OCI-M2 (cell line): ENCODE results near the gene LYST.

Experiments used
- DNase-seq: peaks from one replicate; lab custom pipeline; 2025; ENCODE audit not compliant: unreplicated experiment; lab: John Stamatoyannopoulos, UW

The LYST gene

DNA sequence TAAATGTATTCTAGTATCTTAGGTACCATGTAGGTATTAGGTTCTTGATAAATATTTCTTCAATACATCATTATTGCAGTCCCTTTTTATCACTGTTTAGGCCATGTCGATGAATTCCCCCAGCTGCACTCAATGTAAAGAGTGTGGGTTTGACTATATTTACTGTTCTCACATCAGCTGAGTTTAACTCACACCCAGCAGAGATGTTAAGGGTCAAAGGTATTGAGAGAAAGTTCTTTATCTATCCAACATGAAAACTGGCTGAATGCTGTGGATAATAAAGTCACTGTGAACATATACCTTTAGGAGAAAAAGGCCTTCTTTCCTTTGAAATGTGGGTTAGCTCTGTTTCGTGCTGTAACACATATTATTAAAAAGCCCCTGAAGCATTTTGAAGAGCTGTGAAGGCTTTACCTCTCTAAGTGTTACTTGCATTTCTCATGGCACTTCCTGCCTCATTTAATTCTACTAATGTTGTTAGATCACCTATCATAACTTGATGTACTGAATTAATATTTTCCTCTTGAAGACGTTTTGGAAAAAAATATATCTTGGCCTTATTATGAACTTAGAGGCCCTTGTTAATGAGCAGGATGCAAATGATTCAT is 19.1 kb upstream of the LYST start:
- DNase-seq: no peak

GRCh38 chr1:235883261-235883927 is 16.7 kb upstream of the LYST start:
- DNase-seq: no peak

GRCh38 chr1:235882816-235883215 is 16.1 kb upstream of the LYST start:
- DNase-seq: no peak

DNA sequence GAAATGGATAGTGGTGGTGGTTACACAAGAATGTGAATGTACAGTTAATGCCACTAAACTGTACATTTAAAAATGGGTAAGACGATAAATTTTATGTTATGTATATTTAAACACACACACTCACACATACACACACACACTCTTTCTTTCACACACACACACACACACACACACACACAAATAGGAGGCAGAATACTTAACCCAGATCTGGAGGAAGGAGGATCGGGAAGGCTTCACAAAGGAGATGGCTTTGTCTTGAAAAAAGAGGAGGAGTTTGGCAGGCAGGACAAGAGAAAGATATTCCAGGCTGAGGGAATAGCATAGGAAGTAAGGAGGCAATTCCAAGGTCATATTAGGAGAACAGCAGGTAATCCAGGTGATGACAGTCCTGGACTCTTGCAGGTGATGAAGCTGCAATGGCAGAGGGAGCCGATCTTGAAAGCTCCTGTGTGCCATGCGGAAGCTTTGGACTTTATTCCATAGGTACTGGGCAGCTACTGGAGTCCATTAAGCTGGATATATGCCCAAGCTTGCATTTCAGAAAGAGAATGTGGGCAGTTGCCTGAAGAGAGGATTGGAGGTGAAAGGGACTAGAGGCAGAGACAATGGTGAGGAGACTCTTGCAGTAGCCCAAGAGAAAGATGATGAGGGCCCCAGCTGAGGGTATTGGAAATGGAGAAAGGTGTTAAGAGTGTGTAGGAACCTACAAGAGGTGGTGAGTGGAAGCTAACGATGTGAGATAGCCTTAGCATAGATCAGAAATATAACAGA is 15.4 kb upstream of the LYST start:
- no peak for DNase-seq

DNA sequence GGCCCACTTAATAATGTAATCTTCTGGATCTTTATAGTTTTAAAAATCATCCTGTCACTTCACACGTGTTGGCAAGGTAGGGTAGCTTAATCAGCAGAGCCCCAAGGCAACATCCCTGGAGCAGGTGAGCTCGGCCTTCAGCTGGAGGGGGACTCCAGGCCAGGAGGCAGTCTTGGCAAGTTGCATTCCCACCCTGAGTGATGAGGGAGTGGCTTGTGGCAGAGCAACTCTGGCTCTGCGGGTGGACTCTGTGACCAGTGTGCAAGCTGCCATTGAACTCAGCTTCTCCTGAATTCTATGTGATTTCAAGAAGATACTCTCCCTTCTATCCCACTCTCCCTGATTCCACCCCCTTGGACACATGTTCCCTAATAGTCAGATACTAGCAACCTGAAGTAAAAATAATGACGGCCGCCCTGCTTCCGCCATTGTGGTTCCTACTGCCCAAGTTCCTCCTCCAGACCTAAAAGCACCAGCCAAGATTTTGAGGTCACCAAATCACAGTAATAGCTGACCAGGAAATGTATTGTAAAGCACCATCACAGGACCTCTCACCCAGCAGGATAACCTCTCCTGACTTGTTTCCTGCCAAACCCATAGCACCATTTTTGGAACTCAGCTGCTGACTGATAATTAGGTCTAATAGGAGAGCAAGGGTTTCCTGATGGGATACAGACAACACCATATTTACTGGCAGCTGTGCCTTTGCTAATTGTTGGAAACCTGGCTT is 11.5 kb upstream of the LYST start:
- no peak for DNase-seq

- DNase-seq: no peak
Measured at GRCh38 chr1:235876402-235876841, 9.7 kb upstream of the LYST start.

DNA sequence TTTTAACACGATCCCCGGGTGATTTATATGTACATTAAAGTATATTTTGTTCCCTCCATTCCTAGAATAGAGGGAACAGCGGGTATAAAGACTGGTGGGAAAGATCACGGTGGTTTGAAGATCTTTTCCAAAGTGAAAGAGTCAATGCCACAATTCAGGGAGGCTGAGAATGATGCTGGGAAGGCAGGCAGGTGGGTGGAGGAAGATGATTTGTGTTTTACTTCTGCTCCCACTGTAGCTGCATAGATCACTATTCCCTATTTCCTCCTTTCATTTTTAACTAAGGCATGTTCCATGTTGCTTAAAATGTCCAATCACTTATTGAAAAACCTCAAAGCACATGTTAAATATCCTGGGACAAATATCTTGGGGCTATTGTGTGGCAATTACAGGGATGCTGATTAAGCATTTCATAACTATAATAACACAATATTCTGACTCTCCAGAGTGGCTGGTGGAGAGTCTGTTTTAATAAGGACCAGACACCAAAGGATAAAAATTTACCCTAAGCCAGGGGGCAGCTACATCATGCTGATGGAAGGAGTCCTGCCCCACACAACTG is 8.4 kb upstream of the LYST start:
- DNase-seq: no peak

GRCh38 chr1:235874261-235874660 is 7.6 kb upstream of the LYST start:
- DNase-seq: no peak

DNA sequence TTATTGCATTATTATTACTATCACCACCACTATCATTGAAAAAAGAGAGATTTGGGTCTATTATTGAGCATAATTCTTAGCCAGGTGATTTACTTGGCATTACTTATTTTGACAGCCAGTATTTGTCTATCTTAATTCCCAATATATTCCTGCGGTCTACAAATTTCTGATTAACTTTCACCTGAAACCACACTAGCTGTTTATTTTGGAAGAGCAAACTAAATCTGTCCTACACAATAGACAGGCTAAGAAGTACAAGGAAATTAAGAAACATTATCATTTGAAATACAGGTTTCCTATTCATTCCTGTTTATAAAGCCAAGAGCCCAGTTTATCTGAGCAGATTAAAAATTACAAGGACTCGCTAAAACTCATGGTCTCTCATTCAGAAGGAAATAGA is 6.9 kb upstream of the LYST start:
- DNase-seq: no peak

DNA sequence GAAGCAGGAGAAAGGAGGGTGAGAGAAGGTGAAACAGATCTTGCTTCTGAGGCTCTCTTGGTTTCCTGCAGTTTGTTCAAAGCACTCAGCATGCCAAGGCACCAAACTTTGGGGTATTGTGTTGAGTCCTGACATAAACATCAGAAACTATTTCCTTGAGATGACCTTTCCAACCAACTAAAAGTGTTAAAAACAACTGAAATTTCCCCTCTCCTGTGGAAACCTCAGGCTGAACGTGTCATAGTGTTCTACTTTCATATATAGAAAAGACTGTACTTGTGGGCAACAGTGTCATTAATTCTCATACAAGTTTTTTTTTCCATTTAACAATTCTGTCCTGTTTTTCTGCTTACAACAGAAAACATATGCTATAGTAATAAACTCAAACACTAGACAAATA is 6.3 kb upstream of the LYST start:
- no peak for DNase-seq

DNA sequence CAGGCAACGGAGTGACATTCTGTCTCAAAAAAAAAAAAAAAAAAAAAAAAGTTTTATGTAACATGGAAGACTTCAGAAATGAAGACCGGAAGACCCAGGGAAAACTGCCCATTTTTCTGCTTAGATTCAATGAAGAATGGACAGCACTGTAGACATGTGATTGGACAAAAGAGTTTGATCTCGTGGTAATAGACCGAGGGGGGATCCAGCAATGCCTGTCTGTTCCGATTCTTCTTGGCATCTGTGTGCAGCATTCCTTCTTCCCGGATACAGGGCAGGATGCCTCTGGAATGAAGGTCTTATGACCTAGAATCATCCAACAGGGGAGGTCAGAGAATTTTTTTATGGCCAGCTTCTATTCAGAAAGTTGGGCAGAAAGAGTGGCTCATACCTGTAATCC is 5.6 kb upstream of the LYST start:
- DNase-seq: no peak

- no peak for DNase-seq
Measured at GRCh38 chr1:235867903-235868469, 1.3 kb upstream of the LYST start.

- DNase-seq: peak; percentile 49
Measured at GRCh38 chr1:235866913-235867845, 473 bp upstream of the LYST start.

DNA sequence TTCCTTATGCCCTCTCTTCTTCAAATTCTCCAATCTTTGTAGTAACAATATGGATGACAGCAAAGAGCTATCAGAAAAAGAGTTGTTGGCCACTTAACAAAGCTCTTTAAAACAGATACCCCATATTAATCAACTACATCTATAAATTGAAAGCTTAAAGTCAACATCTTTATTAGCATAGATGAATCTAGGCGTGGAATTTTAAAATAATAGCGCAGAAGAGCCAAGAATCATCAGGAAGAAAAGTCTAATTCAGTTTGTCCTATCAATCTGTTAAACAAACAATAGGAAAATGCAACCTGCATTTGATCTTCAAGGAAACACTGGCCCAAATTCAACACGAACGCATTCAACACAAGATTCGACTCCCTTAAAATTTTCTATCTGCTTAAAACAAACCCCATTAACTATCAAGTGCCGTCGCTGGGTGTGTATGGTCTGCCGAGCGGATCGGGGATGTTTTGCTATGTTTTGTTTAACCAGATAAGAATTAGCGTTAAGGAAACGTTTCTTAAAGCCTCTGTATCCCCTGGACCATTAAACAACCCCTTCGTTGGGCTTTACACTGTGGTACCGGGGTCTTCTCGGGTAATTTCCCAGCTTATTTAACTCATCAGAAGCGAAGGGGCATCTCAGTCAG is 1.0 kb downstream of the LYST start:
- no peak for DNase-seq

GRCh38 chr1:235864931-235865525 is 1.7 kb downstream of the LYST start:
- DNase-seq: no peak

DNA sequence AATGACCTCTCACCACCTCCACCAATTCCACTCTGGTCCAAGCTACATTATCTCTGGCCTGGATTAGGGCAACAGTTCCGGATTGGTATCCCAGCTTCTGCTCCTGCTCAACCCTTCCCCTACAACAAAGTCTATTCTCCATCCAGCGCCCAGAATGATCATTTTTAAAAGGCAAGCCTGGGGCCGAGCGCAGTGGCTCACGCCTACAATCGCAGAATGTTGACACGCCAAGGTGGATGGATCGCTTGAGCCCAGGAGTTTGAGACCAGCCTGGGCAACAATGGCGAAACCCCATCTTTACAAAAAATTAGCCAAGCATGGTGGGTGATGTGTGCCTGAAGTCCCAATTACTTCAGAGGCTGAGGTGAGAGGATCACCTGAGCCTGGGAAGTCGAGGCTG is 2.2 kb downstream of the LYST start:
- DNase-seq: no peak

GRCh38 chr1:235863699-235864093 is 3.0 kb downstream of the LYST start:
- no peak for DNase-seq

DNA sequence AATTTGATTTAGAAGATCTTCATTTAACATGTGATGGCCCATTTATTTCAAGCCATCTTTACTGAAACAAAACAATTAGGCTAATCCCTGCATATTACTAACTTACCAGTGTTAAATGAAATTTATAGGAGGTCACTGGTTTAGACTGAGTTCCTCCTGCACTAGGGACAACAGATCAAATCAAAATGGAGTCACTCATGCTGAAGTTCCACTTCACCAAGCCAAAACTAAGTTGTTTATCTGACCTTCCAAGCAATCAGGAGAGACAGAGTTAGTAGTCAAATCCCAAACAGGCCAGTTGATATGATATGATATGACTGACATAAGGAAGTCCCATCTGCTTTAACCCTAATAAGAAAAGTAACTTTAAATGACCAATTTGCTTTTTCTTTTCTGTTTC is 4.8 kb downstream of the LYST start:
- no peak for DNase-seq

- no peak for DNase-seq
Measured at GRCh38 chr1:235860829-235861228, 5.9 kb downstream of the LYST start.
